Epithelial cell of esophagus (primary cell): Measurements from ENCODE around the gene FBXO48.

Experiments
- DNase-seq: peaks from one replicate; pipeline ENCODE4 v3.0.0; 2010; ENCODE audit warnings: low read depth
- H3K4me3 ChIP-seq: 2 replicates; pipeline ENCODE4 v1.5.1; 2011; ENCODE audit warnings: mild to moderate bottlenecking, low read length, control low read depth
- TF ChIP-seq, protein P1 (sequence below): IDR thresholded peaks from 2 replicates; pipeline ENCODE4 v1.5.1; 2011; ENCODE audit warnings: low read depth, mild to moderate bottlenecking, low read length, control low read depth, inconsistent platforms; ENCODE audit not compliant: insufficient read depth; ENCODE audit errors: missing control alignments

The FBXO48 gene

DNA sequence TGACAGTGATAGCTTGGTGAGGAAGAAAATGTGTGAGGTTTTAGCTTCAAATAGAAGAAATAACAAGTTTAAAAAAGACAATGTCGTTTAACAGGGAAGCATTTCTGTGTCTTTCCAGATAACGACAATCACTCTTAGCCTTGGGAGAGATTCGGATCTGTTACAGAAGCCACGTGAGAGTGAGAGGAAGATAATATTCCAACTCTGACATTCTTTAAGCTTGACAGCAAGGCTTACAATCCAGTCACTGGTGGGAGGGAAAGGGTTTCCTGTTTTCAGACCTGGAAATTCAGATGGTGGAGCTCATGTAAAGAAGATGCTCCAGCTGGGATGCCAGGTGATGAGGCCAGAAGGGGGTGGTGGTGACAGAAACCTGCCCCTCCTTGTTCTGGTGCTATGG is 30.8 kb downstream of the FBXO48 start:
- no peak for DNase-seq
- H3K4me3 ChIP-seq = no peak overlapping the region
- TF ChIP-seq, protein P1, sequence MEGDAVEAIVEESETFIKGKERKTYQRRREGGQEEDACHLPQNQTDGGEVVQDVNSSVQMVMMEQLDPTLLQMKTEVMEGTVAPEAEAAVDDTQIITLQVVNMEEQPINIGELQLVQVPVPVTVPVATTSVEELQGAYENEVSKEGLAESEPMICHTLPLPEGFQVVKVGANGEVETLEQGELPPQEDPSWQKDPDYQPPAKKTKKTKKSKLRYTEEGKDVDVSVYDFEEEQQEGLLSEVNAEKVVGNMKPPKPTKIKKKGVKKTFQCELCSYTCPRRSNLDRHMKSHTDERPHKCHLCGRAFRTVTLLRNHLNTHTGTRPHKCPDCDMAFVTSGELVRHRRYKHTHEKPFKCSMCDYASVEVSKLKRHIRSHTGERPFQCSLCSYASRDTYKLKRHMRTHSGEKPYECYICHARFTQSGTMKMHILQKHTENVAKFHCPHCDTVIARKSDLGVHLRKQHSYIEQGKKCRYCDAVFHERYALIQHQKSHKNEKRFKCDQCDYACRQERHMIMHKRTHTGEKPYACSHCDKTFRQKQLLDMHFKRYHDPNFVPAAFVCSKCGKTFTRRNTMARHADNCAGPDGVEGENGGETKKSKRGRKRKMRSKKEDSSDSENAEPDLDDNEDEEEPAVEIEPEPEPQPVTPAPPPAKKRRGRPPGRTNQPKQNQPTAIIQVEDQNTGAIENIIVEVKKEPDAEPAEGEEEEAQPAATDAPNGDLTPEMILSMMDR = no peak

DNA sequence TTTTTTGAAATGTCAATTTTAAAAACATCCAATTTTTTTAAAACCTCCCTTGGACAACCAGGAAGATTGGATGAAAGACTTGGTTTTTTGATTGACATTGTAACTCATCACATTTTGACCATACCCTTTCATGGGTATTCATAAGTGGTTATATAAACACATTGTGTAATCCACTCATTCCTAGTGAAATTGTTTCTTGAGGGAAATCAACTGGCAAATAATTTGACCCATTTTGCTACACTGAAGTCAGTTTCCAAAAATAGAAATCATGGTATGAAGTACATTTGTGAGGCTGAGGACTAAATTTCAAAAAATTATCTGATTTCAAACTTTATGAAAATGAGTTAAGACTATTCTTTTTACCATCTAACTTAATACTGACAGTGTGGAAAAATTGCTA is 31.5 kb downstream of the FBXO48 start:
- TF ChIP-seq, protein P1 = no peak
- no peak for DNase-seq
- no peak overlapping the region for H3K4me3 ChIP-seq

DNA sequence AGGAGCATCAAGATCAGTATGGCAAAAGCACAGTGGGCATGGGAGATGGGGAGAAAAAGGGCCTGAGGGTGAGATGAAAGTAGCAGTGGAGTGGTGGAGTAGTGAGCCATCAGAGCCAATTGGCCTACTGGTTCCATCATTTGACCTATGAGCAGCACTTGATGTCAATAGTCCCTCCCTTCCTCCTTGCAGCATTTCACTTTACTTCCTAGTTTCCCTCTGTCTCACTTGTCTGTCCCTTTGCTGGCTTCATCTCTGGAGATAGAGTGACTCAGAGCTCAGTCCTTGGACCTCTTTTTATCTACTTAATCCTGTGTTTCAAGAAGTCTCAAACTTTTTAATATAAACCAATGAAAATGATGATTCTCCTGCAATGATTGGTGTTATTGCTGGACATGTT is 32.1 kb downstream of the FBXO48 start:
- no peak overlapping the region for H3K4me3 ChIP-seq
- DNase-seq = no peak
- TF ChIP-seq, protein P1 = no peak

DNA sequence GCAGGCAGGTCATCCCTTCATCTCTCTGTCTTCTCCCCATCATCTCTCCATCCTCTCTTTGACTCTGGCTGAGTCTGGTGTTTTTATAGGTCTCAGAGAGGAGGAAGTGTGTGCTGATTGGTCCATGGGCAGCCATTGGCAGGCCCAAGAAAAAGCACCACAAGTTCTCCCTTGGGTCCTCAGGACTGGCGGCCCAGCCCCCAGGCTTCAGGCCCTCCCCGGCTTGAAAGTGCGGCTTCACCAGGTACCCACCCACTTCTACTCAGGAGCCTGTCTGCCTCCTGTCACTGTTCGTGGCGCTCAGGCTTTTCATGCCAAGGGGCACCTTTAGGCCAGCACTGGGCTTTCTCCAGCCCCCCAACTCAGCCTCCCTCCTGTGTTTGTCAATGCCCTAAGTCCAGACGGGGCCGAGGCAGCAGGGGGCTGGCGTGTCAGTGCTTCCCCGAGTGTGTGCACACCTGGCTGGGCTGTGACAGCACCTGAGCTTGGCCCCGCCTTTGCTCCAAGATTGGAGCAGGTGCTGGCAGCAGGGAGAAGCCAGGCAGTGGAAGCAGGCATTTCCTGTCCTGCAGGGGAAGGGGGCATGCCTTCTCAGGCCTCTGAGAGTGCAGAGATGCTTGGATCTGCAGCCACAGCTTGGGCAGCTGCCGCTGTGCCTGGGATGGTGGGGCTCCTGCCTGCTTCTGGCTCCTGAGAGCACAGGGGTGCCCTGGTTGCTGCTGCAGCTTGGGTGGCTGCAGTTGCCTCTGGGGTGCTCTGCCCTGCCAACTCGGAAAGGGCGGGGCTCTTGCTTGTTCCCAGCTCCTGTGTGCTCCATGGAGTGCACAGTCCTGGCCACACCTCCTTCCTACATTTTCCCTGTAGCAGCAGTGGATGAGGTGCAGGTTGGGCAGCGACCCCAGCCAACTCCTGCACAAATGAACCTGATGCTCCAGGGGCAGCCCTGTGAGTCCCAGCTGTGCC is 34.1 kb downstream of the FBXO48 start:
- TF ChIP-seq, protein P1 = no peak

DNA sequence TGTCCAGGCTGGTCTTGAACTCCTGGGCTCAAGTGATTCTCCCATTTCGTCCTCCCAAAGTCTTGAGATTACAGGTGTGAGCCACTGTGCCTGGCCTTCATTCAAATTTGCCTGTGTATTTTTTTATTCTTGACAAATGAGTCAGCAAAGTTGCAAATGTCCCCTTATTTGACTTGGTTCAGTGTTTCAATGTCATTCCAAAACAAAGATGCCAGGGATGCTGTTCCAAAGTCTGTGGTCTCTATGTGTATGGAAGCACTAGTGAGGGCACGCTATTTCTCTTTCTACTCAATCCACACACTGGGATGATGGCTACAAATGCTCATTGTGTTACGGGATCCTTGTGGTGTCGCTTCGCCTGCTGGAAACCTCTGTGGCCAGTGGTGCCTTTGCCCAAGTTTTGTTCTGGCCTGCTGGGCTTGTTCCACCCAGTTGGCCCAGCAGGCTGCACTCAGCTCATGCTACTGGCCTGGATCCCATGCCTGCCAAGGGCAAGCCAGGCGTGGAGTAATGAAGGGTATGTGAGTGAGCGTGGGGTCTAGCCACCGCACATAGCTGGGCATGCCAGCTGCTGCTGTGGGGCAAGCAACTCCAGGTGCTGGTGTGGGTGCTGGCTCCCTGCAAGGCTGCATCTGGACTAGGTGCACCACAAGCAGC is 35.6 kb downstream of the FBXO48 start:
- no peak overlapping the region for H3K4me3 ChIP-seq
- no peak for DNase-seq
- TF ChIP-seq, protein P1 = no peak

More for the DNA sequence above, 34.1 kb downstream of the FBXO48 start:
- no peak for DNase-seq
- H3K4me3 ChIP-seq = no peak overlapping the region

DNA sequence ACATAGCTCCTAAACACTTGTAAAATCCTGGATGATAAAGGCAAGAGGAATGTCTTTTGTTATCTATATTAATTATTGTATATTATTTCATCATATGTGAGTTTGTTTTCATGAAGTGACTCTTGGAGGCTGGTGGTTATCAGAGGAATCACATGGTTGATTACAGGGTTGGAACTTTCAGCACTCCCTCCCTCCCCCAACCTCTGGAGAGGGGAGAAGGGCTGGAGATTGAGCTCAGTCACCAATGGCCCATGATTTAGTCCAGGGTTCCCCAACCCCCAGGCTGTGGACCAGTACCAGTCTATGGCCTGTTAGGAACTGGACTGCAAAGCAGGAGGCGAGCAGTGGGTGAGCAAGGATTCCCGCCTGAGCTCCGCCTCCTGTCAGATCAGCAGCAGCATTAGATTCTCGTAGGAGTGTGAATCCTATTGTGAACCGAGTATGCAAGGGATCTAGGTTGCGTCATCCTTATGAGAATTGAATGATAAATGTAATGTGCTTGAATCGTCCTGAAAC is 37.7 kb downstream of the FBXO48 start:
- TF ChIP-seq, protein P1 = no peak
- DNase-seq = no peak
- H3K4me3 ChIP-seq = no peak overlapping the region

DNA sequence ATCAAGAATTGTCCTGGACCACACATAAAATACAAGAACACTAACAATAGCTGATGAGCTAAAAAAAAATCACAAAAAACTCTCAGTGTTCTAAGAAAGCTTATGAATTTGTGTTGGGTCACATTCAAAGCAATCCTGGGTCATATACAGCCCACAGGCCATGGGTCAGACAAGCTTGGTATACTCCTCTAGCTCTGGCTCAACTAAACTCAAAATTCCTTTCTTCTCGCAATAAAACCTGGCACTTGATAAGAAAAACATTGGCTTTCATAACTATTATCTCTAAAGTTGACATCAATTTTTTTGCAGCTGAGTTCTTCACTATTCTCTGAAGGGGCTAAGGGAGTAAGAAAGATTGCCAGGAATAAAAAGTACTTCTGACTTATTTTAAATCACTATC is 38.3 kb downstream of the FBXO48 start:
- DNase-seq = no peak
- no peak overlapping the region for H3K4me3 ChIP-seq
- TF ChIP-seq, protein P1 = no peak
